Right kidney (tissue), 1 donor: Measurements from ENCODE around the gene SLC2A4RG.
"Not testable (repeated sequence)": the region's sequence is repeated elsewhere in the genome, so short reads cannot be mapped to it uniquely, and the experiment has no call there.

Experiments used
- DNase-seq: peaks from one replicate; pipeline ENCODE4 v3.0.0-alpha.2; 2016

SLC2A4RG gene

DNA sequence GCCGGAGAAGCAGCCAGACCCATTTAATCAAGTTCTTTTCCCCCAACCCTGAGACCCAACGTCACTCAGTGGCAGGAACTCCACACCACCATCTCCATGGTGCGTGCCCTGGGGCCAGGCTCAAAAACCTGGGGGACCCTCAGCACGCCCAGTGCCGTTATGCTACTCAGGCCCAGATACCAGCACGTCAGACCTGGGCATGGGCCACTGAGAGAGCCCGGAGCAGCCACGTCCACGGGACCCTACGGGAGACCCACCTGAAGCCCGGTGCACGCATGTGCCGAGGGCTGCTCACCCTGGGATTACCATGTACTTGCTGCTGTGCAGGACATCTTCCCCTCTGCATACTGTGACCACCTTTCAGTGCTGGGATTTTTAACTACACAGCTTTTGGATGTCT lies 13.8 kb downstream of the SLC2A4RG start:
- DNase-seq, result no peak

DNA sequence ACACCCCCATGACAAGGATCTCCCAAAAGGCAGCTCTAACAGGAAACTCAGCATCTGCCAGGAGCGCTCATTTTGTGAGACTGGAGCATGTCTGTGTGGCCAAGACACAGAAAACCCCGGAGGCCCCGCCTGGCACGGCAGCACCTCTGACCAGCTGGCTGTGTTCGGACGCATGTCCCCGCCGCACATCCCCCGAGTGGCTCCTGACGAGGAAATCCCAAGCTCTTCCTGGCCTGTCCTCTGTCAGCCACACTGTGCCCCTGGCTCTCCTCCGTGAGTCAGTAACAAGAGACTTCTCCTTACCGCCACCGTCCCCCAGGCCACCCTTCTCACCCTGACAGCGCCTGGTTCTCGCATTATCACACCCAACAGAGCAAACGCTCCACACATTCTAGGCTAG lies 14.4 kb downstream of the SLC2A4RG start:
- DNase-seq, result no peak

DNA sequence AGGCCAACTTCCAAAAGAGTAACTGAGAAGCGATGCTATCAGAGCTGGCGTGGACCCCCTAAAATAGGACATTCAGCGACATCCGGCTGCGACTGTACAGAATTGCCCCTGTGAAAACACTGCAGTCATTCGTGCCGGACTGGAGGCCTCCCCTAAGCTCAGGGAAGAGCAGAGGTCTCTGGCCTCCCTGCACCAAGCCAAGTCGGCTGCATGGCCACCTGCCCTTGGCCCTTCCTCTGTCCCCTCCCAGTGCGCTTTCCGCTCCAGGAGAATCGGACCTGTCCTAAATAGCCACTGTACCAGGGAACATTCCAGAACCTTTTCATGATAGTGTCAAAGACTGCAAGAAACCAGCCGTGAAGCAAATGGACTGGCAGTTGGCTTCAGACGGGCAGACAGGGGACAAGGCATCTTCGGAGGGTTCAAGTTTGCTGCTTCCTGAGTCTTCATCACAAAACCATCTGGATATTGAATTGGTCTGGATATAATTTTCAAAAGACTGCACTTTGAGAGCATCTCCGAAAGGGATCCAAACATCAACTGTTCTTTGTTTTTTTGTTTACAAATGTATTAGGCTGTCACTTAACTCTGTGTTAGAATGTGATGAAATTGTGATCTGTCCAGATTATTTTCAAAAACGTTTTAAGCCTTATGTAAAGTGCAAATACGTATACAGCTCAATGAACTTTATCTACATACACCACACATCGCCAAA lies 16.5 kb downstream of the SLC2A4RG start:
- DNase-seq, result no peak

DNA sequence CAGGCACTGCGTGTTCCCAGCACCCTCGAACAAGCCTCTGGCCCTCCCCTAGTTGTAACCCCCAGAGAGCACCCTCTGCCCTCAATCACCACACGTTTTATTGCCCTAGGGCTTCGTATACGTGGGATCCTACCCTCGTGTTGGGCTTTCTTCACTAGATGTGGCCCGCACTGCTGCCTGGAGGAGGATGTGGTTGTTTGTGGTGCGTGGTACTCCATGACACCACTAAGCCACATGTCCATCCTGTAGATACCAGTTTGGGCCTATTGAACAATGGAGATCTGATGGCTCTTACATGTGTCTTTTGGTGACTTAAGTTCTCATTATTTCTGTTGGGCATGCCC lies 17.0 kb downstream of the SLC2A4RG start:
- no peak for DNase-seq

DNA sequence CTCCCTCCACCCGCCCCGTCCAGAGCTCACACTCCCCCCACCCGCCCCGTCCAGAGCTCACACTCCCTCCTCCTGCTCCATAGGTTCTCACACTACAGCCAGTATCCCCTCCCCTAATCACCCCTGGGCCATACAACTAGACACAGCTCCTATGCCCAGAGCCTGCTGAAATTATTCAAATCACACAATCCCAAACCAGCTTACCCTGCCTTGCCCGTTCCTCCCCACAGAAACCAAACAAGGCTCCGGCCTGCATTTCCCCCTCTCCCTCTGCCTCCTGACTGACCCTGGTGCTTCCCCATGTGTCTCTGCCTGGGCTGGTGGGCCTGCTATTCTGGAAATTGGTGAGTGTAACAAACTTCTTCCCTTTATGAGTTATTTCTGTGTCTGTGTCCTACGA lies 18.6 kb downstream of the SLC2A4RG start:
- no peak for DNase-seq

DNA sequence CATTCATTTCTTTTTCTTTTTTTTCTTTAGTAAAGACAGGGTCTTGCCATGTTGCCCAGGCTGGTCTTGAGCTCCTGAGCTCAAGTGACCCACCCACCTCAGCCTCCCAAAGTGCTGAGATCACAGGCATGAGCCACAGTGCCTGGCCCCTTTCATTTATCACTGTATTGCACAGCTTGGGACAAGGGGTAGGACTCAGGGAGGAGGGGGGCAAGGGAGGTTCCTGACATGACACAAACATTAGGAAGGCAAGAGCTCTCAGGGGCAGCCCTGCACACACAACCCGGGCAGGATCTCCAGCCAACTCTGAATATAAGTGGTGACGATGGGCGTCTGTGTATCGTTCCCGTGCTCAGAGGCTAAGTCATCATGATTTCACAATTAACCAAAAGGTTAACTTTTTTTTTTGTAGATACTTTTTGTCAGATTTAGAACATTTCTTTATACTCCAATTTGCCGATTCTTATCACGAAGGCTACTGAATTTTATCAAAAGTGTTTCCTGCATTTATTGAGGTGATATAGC lies 19.9 kb downstream of the SLC2A4RG start:
- no peak for DNase-seq

DNA sequence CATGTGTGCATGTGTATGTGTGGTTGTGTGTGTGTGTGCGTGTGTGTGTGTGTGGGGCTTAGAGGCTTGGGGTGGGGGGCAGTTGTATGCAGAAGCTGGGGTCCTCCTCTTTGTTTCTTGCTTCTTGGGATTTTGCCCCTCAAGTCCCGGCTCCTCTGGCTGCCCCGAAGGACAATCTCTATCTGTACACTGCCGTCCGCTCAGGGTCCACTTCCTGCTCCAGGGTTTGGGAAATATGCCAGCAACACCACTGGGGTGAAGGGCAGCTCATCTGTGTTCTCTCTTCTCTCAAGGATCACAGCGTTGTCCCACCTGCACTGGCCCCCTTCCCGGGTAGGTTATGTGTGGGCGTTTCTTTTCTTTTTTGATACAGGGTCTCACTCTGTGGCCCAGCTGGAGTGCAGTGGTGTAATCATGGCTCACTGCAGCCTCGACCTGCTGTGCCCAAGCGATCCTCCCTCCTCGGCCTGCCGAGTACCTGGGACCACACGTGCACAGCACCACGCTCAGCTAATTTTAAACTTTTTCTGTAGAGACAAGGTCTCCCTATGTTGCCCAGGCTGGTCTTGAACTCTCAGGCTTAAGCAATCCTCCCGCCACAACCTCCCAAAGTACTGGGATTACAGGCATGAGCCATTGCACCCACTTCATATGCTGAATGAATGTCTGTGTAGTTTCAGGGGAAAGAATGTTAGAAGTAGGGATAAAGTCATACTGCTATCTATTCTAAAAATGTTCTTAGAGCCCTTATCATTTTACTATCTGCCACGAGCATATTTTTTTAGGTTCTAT lies 25.7 kb downstream of the SLC2A4RG start:
- DNase-seq, result no peak

DNA sequence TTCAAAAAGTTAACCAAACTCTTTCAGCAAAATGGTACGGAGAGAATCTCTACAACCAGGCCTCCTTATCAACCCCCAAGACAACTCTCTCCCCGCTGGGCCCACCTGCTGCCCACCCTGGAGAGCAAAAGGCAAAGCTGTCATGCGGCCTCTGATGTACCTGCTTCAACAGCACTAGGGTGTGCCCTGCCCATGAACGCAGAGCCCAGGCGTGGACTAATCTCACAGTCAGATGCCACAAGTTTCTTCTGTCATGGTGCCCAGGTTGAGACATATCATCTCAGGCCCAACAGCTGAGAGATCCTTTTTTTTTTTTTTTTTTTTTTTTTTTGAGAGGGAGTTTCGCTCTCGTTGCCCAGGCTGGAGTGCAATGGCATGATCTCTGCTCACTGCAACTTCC lies 26.3 kb downstream of the SLC2A4RG start:
- DNase-seq, result no peak

DNA sequence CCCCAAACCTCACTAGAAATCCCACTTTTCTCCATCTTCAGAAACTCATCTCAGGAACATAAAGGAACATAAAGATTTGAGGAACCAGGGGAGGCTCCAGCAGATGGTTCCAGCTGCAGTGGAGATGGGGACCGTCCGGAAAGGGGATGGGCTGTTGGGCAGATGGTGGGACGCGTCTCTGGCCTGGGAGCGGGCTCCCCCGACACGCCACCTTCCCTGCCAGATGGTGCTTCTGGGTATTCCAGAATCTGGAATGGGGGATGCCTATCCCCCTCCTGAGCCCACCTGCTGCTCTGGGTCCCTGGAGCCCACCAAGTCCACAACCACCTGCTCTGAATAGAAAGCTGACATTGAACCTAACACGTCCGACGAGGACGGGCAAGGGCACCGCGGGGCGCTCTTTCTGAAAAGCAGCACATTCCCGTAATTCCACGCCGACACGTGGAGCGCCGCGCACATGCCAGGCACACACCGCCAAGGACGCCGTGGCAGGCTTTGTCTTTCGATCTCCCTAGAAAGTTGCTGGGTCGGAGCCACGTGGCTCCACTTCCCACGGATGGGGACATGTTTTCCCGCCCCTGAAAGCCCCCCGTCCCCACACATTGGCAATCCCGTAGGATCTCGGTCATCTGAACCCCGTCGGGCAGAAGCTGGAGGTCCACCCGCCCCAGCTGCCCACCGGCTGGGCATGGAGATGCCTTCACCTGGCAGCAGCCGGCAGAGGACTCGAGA lies 27.3 kb downstream of the SLC2A4RG start:
- no peak for DNase-seq

DNA sequence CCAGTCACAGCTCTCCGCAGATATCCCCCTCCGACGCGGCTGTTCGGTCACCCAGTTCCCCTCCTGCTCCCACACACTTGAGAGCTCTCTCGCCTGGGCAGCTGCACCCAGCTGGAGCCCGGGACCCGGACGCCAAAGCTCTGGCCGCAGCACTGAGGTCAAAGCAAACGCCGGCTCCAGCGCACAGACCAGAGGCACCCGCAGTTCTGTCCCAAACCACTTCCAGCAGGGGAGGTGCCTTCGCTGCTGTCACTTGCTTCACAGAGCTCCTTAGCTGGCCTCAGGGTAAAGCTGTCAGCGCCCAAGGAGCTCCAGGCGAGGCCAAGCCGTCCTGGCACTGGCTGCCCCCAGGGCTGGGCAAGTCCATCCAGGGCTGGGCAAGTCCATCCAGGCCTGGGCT lies 27.9 kb downstream of the SLC2A4RG start:
- no peak for DNase-seq

DNA sequence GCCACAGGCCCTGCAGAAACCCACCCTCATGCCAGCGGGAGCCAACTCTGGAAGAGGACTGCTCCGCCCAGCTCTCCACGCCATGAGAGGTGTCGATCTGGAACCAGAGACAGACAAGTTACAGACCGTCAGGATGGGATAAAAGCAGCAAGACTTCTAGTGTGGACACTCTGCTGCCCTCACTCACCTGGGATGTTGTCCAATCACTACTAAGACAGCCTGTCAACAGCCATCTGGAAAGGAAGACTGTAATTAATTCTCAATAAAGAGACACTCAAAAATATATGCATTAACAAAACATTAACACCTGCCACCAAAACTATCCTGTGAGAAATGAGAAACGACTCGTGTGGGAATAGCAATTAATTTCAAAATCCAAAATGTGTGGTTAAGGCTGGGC lies 28.3 kb downstream of the SLC2A4RG start:
- DNase-seq, result no peak

DNA sequence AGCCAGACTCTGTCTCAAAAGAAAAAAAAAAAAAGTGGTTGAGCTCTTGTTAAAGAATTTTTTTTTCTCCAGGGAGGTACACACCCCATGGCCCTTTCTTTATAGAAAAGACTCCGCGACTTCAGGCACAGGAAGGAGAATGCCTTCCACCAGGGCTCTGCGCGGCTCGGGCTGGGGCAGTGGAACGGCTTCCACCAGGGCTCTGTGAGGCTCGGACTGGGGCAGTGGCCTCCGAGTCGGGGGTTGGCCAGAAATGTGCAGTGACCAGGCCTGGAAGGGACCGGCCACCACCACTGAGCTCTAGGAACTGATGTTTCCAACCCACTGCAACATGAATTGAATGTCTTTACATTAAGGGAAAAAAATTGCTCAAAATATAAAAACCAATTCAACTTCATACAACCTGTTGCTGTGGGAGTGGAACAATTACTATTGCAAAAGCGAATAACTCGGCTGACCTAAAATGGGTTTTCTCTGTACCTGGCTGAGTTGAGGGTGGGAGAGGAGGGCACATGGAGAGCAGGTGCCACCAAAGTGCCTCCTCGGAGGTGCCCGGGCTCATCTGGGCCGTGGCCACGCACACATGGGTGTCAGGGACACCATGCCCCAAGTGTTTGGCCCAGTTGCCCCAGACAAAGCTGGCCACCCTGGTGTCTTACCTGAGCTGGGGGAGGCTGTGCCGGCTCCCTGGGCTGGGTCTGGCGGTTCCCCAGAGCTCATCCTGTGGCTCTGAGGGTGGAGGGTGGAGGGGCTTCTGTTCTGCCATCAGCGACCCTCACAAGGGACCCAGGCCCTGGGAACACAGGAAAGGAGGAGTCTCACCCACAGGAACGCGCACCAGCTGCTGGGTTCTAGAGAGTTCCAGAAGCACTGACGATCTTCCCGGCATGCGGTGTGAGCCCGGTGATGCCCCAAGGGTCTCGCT lies 29.3 kb downstream of the SLC2A4RG start:
- no peak for DNase-seq

DNA sequence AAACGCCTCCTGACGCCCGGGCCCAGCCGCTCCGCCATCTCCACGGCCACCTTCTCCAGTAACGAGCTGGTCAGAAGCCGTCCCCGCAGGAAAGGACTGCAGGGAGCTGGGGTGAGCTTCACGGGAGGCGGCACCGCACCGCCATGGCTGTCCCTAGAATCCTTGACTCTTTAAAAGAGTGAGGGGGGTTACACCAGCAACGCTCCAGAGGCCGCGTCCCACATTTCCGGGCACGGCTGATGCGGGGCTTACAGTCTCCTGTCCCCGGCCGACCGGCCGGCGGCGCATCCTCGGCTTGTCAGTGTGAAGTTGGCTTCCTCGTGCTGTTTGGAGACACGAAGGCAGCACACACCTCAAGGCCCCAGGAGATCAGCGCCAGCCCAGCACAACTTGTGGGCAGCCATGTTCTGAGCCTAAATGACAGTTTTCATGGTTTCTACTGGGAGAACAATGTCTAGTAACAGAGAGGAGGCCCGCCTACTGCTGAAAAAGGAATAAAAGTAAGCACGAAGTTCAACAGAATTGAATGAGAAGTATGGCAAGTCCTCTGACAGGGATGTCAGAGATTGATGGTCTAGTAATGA lies 30.4 kb downstream of the SLC2A4RG start:
- DNase-seq, result no peak

DNA sequence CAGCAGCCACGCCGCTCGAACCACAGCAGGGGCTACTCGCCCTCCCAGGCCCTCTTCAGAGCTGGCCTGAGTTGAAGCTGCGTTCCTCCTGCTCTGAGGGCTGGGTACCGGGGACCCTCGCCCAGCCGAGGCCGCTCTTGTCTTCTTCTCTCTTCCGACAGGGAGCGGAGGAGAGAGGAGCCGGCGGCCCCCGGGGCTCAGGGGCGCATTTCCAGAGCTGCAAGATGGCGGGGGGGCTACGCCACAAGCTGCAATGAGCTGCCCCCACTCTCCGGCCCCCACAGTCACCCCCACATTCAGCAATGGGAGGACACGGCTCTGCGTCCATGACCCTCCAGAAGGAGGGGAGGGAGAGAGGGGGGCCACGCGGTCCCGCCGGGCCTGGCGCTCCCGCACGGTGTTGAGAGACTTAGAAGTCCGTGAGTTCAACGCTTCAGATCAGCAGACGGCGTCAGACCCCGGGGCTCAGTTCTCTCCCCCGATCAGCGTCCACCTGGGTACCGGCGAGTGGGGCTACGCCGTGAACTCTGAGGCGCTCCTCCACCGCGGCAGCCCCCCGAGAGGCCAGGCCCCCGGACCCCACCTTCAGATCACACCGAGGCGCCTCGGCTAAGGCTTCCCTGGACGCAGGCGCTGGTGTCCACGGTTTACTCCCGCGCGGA lies 31.6 kb downstream of the SLC2A4RG start:
- no peak for DNase-seq

DNA sequence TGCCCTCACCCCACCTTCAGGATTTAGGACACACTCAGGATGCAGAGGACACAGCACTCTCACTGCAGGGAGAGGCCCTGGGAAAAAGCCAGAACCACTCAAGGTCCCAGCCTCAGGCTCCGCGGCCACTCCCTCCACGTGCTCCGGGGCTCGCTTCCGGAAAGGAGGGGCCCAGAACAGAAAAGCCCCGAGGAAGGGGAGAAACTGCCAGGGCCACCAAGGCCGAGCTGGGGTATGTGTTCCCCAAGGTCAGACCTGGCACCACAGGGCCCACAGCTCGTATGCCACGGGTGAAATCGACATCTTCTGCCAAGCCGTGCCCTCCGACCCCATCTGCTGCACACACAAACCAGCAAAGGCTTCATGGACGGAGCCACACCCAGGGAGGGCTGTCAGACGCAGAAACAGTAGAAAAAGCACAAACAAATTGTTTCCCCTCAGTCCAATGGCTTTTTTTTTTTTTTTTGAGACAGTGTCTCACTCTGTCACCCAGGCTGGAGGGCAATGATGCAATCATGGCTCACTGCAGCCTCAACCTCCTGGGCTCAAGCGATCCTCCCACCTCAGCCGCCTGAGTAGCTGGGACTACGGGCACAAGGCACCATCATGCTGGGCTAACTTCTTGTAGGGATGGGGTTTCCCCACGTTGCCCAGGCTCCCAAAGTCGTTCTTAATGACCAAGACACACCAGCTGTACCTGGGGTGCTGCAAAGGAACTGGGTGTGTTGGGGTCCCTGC lies 33.4 kb downstream of the SLC2A4RG start:
- no peak for DNase-seq

DNA sequence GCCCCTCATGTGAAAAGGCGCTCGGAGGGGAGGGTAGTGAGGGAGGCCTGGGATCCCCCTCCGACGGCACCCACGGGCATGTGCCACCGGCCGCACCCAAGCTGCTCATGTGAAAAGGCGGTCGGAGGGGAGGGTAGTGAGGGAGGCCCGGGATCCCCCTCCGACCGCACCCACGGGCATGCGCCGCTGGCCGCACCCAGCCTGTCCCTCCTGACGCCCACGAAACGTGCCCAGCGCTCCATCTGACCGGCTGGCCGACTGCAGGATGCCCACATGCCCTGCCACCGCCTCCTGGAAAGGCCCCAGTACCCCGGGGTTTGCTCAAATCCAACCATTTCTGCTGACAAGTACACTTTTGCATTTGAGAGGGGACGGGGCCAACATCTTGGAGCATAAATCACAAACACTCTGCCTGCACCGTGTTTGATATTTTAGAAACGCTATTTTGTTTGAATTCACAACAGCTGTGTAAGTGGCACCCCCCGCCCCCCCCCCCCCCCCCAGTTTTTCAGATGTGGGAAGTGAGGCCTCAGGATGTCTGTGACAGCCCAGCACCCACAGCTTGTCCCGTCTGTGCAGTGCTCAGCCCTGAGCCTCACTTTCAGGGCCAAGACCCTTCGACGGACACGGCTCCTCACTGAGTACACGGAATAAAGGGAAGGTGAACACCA lies 34.1 kb downstream of the SLC2A4RG start:
- DNase-seq, result no peak

DNA sequence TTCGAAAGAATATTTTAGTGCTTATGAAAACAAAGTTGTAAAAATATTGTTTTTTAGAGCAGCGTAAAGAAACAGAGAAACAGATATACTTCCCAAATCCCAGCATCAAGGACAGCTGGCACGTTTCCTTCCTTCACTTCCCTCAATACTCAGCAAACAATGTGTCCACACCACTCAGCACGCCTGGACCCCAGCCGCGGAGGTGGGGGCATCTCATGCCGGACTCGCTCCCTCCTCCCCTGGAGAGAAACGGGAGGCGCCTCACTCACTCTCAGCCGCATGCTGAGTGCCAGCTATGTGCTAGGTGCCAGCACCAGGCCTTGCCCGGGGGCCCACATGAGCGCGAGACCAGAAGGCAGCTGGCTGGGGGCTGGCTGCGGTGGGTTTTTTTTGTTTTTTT lies 34.7 kb downstream of the SLC2A4RG start:
- no peak for DNase-seq

DNA sequence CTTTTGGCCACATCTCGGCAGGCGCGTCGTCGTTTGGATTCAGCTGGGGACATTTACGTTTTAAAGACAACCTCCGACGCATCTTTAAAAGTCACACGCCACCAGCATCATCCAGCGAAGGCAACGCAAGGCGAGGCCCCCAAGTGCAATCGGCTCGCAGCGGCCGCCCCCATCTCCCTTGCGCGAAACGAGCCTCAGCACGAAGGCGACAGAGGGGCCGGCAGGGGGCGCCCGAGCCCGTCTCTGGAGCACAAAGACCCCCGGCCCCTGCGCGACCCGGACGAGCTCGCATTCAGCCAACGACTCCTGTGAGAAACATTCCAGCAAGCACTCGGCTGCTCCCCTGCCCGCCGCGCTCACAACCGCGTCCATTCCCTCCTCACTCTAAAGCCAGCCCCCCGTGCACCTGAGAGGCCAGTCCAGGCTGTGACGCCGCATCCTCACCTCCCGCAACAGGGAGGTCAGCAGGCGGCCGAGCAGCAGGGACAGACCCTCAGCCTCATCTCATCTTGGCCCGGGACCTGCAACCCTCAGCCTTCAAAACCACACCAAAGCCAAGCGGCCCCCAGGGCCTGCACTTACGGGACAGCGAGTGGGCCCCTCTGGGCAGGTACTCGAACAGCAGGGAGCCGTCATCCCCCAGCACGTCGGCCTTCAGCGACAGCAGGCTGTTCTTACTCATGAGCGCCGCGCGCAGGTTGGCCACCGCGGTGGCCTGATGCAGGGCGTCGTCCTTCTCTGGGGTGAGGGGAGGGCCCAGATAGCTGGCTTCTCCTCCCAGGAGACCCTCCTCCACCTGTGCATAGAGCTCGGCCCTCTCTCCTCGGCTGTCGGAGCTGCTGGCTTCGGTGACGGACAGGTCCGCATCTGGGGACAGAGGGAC lies 35.8 kb downstream of the SLC2A4RG start:
- peak; percentile 85 for DNase-seq

DNA sequence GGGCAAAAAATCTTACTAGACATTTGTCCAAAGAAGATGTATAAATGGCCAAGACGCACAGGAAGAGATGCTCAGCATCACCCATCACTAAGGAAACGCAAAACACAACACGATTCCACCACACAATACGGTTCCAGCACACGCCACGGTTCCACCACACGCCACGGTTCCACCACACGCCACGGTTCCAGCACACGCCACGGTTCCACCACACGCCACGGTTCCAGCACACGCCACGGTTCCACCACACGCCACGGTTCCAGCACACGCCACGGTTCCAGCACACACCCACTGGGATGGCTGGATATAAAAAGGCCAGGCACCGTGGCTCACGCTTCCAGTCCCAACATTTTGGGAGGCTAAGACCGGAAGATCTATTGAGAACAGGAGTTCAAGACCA lies 37.3 kb downstream of the SLC2A4RG start:
- not testable (repeated sequence) for DNase-seq
